ENCODE data around the gene GPER1.

GPER1 gene

DNA sequence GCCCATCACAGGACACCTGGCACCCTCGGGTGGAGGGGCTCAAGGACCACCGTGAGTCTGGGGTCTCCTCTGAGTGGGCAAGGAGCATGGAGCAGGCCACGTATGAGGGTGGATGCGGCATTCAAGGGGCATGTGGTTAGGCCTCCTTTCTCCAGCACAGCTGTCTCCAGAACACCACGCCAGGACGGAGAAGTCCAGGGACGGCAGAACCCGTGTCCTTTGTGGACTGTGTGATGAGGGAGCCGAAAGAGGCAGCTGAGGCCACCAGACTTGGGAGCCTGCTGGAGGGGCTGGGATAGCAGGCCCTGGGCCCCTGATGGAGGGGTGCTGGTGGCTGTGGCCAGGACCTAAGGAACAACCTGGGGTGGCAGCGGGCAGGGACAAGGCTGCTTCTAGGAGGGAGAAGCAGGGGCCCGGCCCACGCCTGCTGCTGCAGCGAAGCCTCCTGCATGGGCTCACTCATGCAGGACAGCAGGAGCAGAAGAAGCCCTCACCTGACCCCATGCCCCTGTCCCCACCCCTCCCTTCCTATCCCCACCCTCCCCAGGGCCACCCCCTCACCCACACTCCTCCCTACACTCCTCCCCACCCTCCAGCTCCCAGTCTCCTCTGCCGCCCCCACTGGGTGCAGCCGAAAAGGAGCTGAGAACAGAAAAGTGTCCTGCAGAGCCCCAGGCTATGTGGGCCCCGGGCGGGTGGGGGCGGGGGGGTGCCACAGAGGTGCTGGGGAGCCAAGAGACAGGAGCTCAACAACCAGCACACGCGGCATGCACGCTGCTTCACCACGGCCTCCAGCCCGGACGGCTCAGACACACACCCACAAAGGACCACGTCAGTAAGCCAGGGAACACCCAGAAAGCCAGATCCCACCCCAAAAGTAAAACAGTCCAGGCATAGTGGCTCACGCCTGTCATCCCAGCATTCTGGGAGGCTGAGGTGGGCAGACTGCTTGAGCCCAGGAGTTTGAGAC is 42.4 kb downstream of the GPER1 start:
- TF ChIP-seq, protein P1, sequence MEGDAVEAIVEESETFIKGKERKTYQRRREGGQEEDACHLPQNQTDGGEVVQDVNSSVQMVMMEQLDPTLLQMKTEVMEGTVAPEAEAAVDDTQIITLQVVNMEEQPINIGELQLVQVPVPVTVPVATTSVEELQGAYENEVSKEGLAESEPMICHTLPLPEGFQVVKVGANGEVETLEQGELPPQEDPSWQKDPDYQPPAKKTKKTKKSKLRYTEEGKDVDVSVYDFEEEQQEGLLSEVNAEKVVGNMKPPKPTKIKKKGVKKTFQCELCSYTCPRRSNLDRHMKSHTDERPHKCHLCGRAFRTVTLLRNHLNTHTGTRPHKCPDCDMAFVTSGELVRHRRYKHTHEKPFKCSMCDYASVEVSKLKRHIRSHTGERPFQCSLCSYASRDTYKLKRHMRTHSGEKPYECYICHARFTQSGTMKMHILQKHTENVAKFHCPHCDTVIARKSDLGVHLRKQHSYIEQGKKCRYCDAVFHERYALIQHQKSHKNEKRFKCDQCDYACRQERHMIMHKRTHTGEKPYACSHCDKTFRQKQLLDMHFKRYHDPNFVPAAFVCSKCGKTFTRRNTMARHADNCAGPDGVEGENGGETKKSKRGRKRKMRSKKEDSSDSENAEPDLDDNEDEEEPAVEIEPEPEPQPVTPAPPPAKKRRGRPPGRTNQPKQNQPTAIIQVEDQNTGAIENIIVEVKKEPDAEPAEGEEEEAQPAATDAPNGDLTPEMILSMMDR (conservative IDR thresholded peaks at IDR 0.05; ENCODE audit: low read depth, low read length), result no peak
- H3K4me3 ChIP-seq (ENCODE audit: low read depth, low read length), result no peak overlapping the region
- DNase-seq (ENCODE audit: low read depth), result no peak

DNA sequence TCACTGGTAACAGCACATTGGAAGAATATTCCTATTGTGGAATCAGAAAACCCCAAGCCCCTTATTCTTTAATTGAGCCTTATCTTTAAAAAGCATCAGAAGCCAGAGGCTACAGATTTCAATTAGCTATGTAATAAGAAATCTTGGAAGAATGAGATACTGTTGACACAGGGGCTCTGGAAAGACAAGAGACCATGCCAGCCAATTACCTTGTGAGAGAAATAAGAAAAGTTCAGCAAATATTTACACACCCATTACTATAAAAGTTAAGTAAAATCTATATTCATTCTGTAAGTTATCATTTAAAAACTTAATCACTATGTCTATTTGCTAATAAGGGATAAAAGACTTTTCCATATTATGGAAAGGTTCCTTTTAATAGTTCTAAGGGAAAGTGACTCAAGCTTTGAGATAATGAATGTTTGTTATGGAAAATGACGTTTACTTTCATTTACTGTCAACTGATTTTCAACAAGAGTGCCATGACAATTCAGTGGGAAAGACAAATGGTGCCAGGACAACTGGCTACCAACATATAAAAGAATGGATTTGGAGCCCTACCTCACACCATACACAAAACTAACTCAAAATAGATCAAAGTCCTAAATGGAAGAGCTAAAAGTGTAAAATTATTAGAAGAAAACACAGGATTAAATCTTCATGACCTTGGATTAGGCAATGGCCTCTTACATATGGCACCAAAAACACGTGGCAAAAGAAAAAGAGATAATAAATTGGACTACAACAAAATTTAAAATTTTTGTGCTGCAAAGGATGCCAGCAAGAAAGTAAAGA is 43.8 kb downstream of the GPER1 start:
- no peak overlapping the region for H3K4me3 ChIP-seq (ENCODE audit: low read depth, low read length)
- TF ChIP-seq, protein P1 (conservative IDR thresholded peaks at IDR 0.05; ENCODE audit: low read depth, low read length), result no peak
- DNase-seq (ENCODE audit: low read depth), result no peak

DNA sequence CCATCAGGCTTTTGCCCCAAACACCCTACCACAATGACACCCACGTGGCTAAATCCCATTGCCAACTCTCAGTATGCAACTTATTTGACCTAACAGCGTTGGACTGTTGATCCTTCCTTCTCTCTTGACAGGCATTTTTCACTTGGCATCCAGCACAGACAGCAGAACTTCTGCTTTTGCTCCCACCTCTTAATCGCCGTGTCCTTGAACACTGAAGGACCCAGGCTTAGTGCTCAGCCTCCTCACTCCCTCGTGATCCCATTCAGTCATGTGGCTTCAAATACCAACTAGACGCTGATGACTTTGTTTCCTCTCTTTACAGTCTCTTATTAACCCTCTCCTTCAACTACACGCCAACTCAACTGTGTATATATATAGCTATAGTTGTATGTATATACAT is 47.0 kb downstream of the GPER1 start:
- H3K4me3 ChIP-seq (ENCODE audit: low read depth, low read length), result no peak overlapping the region
- DNase-seq (ENCODE audit: low read depth), result no peak
- TF ChIP-seq, protein P1 (conservative IDR thresholded peaks at IDR 0.05; ENCODE audit: low read depth, low read length), result no peak

DNA sequence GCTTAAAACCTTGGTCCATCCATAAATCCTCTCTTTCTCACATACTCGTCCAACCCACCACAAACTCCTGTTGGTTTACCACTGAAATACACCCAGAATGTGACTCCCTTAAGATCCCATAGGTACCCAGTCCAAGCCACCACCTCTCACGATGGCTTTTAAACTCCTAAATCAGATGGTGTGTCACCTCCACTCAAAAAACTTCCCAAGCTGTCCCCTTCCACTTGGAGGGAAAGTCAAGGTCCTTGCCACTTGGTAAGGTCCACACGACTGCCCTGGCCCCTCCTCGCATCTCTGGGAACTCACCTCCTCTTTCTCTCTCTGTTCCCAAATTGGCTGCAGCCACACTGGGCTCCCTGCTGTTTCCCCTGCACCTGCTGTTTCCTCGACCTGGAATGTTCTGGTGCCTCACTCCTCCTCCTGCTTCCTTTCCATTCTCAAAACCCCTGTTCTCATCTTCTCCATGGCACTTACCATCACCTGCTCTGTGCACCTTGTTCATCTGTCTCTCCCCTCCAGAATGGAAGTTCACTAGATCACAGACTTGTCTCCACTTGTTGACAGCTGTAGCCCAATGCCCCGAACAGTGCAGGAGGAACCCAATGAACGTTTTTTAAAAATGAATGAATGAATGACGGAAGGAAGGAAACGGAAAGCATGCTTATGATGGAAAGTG is 49.1 kb downstream of the GPER1 start:
- H3K4me3 ChIP-seq (ENCODE audit: low read depth, low read length), result peak overlapping the region; percentile 86
- no peak for DNase-seq (ENCODE audit: low read depth)
- TF ChIP-seq, protein P1 (conservative IDR thresholded peaks at IDR 0.05; ENCODE audit: low read depth, low read length), result no peak

DNA sequence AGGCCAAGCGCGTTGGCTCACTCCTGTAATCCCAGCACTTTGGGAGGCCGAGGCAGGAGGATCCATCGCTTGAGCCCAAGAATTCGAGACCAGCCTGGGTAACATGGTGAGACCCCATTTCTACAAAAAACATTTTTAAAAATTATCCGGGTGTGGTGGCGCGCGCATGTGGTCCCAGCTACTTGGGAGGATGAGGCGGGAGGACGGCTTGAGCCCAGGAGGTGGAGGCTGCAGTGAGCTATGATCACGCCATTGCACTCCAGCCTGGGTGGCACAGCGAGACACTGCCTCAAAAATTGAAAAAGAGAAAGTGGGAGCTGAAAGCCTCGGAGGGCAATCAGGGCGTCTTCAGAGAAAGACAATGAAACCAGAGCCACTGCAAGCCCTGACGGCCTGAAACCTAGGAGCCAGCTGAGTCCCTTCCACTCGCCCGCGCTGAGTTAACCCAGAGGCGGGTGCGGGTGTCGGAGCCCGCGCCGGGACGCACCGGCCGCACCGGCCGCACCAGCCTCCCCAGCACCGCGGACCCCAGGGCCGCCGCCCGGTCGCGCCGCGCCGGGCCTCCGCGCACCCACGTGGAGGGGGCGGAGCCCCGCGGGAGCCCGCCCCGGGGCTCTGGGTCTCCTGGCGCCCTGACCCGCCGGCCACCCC is 49.7 kb downstream of the GPER1 start:
- TF ChIP-seq, protein P1 (conservative IDR thresholded peaks at IDR 0.05; ENCODE audit: low read depth, low read length), result no peak
- H3K4me3 ChIP-seq (ENCODE audit: low read depth, low read length), result peak overlapping the region; percentile 86
- no peak for DNase-seq (ENCODE audit: low read depth)

DNA sequence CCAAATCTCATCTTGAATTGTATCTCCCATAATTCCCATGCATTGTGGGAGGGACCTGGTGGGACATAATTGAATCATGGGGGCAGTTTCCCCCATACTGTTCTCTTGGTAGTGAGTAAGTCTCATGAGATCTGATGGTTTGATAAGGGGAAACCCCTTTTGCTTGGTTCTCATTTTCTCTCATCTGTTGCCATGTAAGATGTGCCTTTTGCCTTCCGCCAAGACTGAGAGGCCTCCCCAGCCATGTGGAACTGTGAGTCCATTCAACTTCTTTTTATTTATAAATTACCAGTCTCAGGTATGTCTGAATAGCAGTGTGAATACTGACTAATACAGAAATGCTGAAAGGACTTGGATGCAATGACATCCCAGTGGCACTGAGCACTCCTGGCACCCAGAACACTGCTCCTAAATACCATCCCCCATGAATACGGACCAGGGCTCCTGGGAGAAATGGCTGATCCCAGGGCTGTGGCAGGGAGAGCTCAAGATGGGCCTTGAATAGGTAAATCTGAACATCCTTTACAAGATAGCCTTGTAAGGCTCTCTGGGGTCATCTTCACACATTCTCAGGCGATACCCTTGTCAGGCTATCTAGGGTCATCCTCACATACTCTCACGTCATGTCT is 52.7 kb downstream of the GPER1 start:
- TF ChIP-seq, protein P1 (conservative IDR thresholded peaks at IDR 0.05; ENCODE audit: low read depth, low read length), result no peak
- no peak for DNase-seq (ENCODE audit: low read depth)
- H3K4me3 ChIP-seq (ENCODE audit: low read depth, low read length), result no peak overlapping the region
